GM19043 (cell line): ENCODE measurements around the gene MRPL40.

Source experiments
- ATAC-seq: cut with Tn5 transposase; IDR thresholded peaks from one replicate; pipeline ENCODE4 v1.9.1; 2021; ENCODE audit warnings: low read depth; ENCODE audit not compliant: unreplicated experiment

MRPL40 gene

GRCh38 chr22:19406281-19406811 lies 26.0 kb upstream of the MRPL40 start:
- ATAC-seq = no peak

- no peak for ATAC-seq
Observed at GRCh38 chr22:19406846-19407245, 25.5 kb upstream of the MRPL40 start.

- no peak for ATAC-seq
Observed at GRCh38 chr22:19407649-19408606, 24.4 kb upstream of the MRPL40 start.

GRCh38 chr22:19410941-19411689 lies 21.2 kb upstream of the MRPL40 start:
- no peak for ATAC-seq

GRCh38 chr22:19411690-19412045 lies 20.7 kb upstream of the MRPL40 start:
- no peak for ATAC-seq

- ATAC-seq = no peak
Observed at GRCh38 chr22:19412478-19412877, 19.9 kb upstream of the MRPL40 start.

GRCh38 chr22:19412923-19413322 lies 19.4 kb upstream of the MRPL40 start:
- ATAC-seq = no peak

GRCh38 chr22:19419086-19419463 lies 13.3 kb upstream of the MRPL40 start:
- no peak for ATAC-seq

- ATAC-seq = no peak
Observed at GRCh38 chr22:19419464-19420178, 12.7 kb upstream of the MRPL40 start.

- no peak for ATAC-seq
Observed at GRCh38 chr22:19420321-19420720, 12.0 kb upstream of the MRPL40 start.

GRCh38 chr22:19422440-19423301 lies 9.7 kb upstream of the MRPL40 start:
- no peak for ATAC-seq

- ATAC-seq = no peak
Observed at GRCh38 chr22:19424186-19424500, 8.2 kb upstream of the MRPL40 start.

- ATAC-seq = no peak
Observed at GRCh38 chr22:19429950-19430889, 2.1 kb upstream of the MRPL40 start.

- no peak for ATAC-seq
Observed at GRCh38 chr22:19430890-19431541, 1.3 kb upstream of the MRPL40 start.

- no peak for ATAC-seq
Observed at GRCh38 chr22:19431649-19432132, 654 bp upstream of the MRPL40 start, which contains the start of gene HIRA. TSS of gene HIRA (minus strand) at chr22:19431733. CDS start at chr22:19431476, 257 bp downstream.

- ATAC-seq = no peak
Observed at GRCh38 chr22:19434401-19434800, 2.1 kb downstream of the MRPL40 start.

GRCh38 chr22:19434829-19435580 lies 2.7 kb downstream of the MRPL40 start:
- ATAC-seq = no peak
